ENCODE measurements around the gene PDLIM7.

DNA sequence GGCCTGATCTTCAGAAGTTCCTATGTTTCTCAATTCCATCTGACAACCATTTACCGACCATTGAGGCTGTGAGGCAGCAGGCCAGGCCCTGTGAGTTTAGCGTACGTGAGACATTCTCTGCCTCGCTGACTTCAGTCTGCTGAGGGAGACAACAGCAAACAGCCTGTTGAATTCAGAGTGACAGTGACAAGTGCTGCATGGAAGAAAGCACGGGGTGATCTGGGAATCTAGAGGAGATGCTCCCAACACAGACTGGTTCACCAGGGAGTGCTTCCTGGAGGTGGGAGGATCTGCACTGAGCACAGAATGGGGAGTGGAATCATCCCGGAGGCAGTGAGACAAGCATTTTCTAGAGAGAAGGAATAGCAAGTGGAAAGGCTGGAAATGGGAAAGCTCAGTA is 29.4 kb upstream of the PDLIM7 start:
- TF ChIP-seq, protein P1, sequence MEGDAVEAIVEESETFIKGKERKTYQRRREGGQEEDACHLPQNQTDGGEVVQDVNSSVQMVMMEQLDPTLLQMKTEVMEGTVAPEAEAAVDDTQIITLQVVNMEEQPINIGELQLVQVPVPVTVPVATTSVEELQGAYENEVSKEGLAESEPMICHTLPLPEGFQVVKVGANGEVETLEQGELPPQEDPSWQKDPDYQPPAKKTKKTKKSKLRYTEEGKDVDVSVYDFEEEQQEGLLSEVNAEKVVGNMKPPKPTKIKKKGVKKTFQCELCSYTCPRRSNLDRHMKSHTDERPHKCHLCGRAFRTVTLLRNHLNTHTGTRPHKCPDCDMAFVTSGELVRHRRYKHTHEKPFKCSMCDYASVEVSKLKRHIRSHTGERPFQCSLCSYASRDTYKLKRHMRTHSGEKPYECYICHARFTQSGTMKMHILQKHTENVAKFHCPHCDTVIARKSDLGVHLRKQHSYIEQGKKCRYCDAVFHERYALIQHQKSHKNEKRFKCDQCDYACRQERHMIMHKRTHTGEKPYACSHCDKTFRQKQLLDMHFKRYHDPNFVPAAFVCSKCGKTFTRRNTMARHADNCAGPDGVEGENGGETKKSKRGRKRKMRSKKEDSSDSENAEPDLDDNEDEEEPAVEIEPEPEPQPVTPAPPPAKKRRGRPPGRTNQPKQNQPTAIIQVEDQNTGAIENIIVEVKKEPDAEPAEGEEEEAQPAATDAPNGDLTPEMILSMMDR (optimal IDR thresholded peaks at IDR 0.05 in 1 of 3, IDR thresholded peaks at IDR 0.05 in 1 of 3, conservative IDR thresholded peaks at IDR 0.05 in 1 of 3; ENCODE audit: extremely low read depth in 1 of 3, insufficient read depth in 2 of 3, low read length in 3 of 3), result no peak
- TF ChIP-seq EZH2 (IDR thresholded peaks at IDR 0.05; ENCODE audit: low read length), result no peak
